Upper lobe of left lung (tissue), 6 donors: ENCODE results near the gene OR4F6. TPM values are rescaled to one million over a fixed set of nuclear protein-coding genes. Genes with fewer than 3 reads are reported as not detected.
"Not testable (repeated sequence)": the region's sequence is repeated elsewhere in the genome, so short reads cannot be mapped to it uniquely, and the experiment has no call there.

Experiments used
- ATAC-seq, 2 donors: fragments of 200-7000 bp; cut with Tn5 transposase; one replicate each; pipeline ENCODE4 v1.9.1; 2022; ENCODE audit warnings: mild to moderate bottlenecking in 2 of 2, moderate library complexity in 2 of 2; ENCODE audit not compliant: low FRiP score in 2 of 2
- DNase-seq, 2 donors: peaks; one replicate each; pipeline ENCODE4 v3.0.0-alpha.2; 2019 to 2020
- H3K27ac ChIP-seq, 4 donors: fragments of 200-600 bp; sonication (generic); one replicate each; pipeline ENCODE4 v1.5.1; 2016 to 2019
- H3K27me3 ChIP-seq, 4 donors: fragments of 200-600 bp; sonication (generic); one replicate each; pipeline ENCODE4 v1.5.1; 2017 to 2019
- H3K36me3 ChIP-seq, 4 donors: fragments of 200-600 bp; sonication (generic); one replicate each; pipeline ENCODE4 v1.5.1; 2016 to 2019
- H3K4me1 ChIP-seq, 4 donors: fragments of 200-600 bp; sonication (generic); one replicate each; pipeline ENCODE4 v1.5.1; 2018 to 2019
- H3K4me3 ChIP-seq, 4 donors: fragments of 200-600 bp; sonication (generic); one replicate each; pipeline ENCODE4 v1.5.1; 2017 to 2019; ENCODE audit warnings: mild to moderate bottlenecking in 2 of 4, moderate library complexity in 1 of 4
- H3K9me3 ChIP-seq, 4 donors: fragments of 200-600 bp; sonication (generic); one replicate each; pipeline ENCODE4 v1.5.1; 2018 to 2019
- EP300 ChIP-seq, 4 donors: sonication (generic); formaldehyde crosslinking; IDR thresholded peaks; one replicate each; pipeline ENCODE4 v1.5.1; 2017; ENCODE audit warnings: antibody characterized with exemption in 4 of 4, control low read depth in 2 of 4
- POLR2A ChIP-seq, 4 donors: fragments of 450-650 bp; IDR thresholded peaks; one replicate each; pipeline ENCODE4 v1.5.1; 2016 to 2017; ENCODE audit warnings: antibody characterized with exemption in 4 of 4, mild to moderate bottlenecking in 2 of 4
- POLR2AphosphoS5 ChIP-seq, 2 donors: sonication (generic); formaldehyde crosslinking; IDR thresholded peaks; one replicate each; pipeline ENCODE4 v1.5.1; 2017; ENCODE audit warnings: antibody characterized with exemption in 2 of 2
- WGBS, 2 donors: methylation state at CpG; one replicate each; pipeline ENCODE4 v1.1.5; 2017 to 2018; 5-methylcytosine and 5-hydroxymethylcytosine counted together
- total RNA-seq, 6 donors: library from RNA; depleted of rRNA in 4 of 6; stranded (reverse); fragments of >200 nt in 4 of 6; gene quantifications; one replicate each; pipeline versions ENCODE4 v1.1.0 to v1.2.1, GENCODE V29; 2016 to 2021
- TF ChIP-seq, protein P1 (sequence below), 6 experiments: fragments of 450-650 bp in 4 of 6; fragments of 200-600 bp in 2 of 6; sonication (generic) in 2 of 6; IDR thresholded peaks; one replicate each; pipeline ENCODE4 v1.5.1; 2016 to 2019; ENCODE audit warnings: antibody characterized with exemption in 6 of 6
- donor health status: DM: no; HTN: no; CAD: no; lungs with moderate emphysema.
- donor health status: DM: no; HTN: yes; CAD: no; lungs with severe emphysema.

The OR4F6 gene
- not detected for total RNA-seq

- no peak within 1 kb of the TSS for H3K4me3 ChIP-seq
- H3K9me3 ChIP-seq, result no peaks in the 10 kb centered on the region
- H3K4me1 ChIP-seq, result no peaks in the 10 kb centered on the region
- TF ChIP-seq EP300 (IDR thresholded peaks at IDR 0.05), result no peak
- H3K36me3 ChIP-seq, result no peaks in the 10 kb centered on the region
- 77 to 90% methylated on average over 2 of the region's 2 CpGs for WGBS, 2 donors
- no peak within 1 kb of the TSS for H3K27ac ChIP-seq
- no peak for DNase-seq
- no peaks in the 10 kb centered on the region for H3K27me3 ChIP-seq
- ATAC-seq, result no peak
These were observed at the start of gene OR4F6 for GRCh38 chr15:101803209-101803608. Gene OR4F6, plus strand, starts transcription at chr15:101803509. Its CDS starts 2,211 bp downstream, at chr15:101805720.

- H3K9me3 ChIP-seq, H3K27me3 ChIP-seq, H3K4me1 ChIP-seq, ATAC-seq, H3K27ac ChIP-seq, H3K36me3 ChIP-seq, H3K4me3 ChIP-seq: not testable (repeated sequence)
- DNase-seq, result peak in 1 of 2 donors; percentile 67
- 91% methylated on average over 20 of the region's 23 CpGs for WGBS, 2 donors
These were observed 38.5 kb upstream of the OR4F6 start for GRCh38 chr15:101764669-101765339.

GRCh38 chr15:101765340-101765671 lies 38.0 kb upstream of the OR4F6 start:
- not testable (repeated sequence) for H3K27ac ChIP-seq, H3K4me3 ChIP-seq, H3K27me3 ChIP-seq, H3K4me1 ChIP-seq, H3K36me3 ChIP-seq, ATAC-seq, H3K9me3 ChIP-seq
- WGBS, 2 donors, result 87 to 90% methylated on average over 7 of the region's 7 CpGs
- peak in 1 of 2 donors; percentile 31 for DNase-seq

GRCh38 chr15:101765772-101766456 lies 37.4 kb upstream of the OR4F6 start:
- Histone ChIP-seq H3K27me3 (no peaks in the 10 kb centered on the region), H3K9me3 (no peaks in the 10 kb centered on the region), H3K27ac (no peak overlapping the region), H3K36me3 (no peaks in the 10 kb centered on the region), H3K4me1 (no peaks in the 10 kb centered on the region), H3K4me3 (no peak overlapping the region)
- ATAC-seq, result peak in 1 of 2 donors; percentile 59
- peak in 1 of 2 donors; percentile 28 for DNase-seq
- TF ChIP-seq, protein P1, sequence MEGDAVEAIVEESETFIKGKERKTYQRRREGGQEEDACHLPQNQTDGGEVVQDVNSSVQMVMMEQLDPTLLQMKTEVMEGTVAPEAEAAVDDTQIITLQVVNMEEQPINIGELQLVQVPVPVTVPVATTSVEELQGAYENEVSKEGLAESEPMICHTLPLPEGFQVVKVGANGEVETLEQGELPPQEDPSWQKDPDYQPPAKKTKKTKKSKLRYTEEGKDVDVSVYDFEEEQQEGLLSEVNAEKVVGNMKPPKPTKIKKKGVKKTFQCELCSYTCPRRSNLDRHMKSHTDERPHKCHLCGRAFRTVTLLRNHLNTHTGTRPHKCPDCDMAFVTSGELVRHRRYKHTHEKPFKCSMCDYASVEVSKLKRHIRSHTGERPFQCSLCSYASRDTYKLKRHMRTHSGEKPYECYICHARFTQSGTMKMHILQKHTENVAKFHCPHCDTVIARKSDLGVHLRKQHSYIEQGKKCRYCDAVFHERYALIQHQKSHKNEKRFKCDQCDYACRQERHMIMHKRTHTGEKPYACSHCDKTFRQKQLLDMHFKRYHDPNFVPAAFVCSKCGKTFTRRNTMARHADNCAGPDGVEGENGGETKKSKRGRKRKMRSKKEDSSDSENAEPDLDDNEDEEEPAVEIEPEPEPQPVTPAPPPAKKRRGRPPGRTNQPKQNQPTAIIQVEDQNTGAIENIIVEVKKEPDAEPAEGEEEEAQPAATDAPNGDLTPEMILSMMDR (IDR thresholded peaks at IDR 0.05), result no peak
- TF ChIP-seq POLR2A (IDR thresholded peaks at IDR 0.05) (no peak), EP300 (IDR thresholded peaks at IDR 0.05) (no peak), POLR2AphosphoS5 (IDR thresholded peaks at IDR 0.05) (no peak)
- WGBS, 2 donors, result 89 to 90% methylated on average over 15 of the region's 15 CpGs

- H3K36me3 ChIP-seq, H3K27me3 ChIP-seq, ATAC-seq, H3K4me1 ChIP-seq, H3K9me3 ChIP-seq, H3K27ac ChIP-seq, H3K4me3 ChIP-seq: not testable (repeated sequence)
- 90 to 100% methylated on average over 2 to 4 of the region's 11 CpGs for WGBS, 2 donors
- DNase-seq, result peak in 1 of 2 donors; percentile 31
- TF ChIP-seq, protein P1 (IDR thresholded peaks at IDR 0.05), result peak in 2 of 6 experiments; percentile 14 to 32
These were observed 36.1 kb upstream of the OR4F6 start for GRCh38 chr15:101767083-101767640.

- no peaks in the 10 kb centered on the region for H3K4me1 ChIP-seq
- H3K9me3 ChIP-seq, result no peaks in the 10 kb centered on the region
- no peaks in the 10 kb centered on the region for H3K27me3 ChIP-seq
- TF ChIP-seq, protein P1 (IDR thresholded peaks at IDR 0.05), result no peak
- TF ChIP-seq POLR2AphosphoS5 (IDR thresholded peaks at IDR 0.05), result no peak
- no peak for TF ChIP-seq EP300 (IDR thresholded peaks at IDR 0.05)
- TF ChIP-seq POLR2A (IDR thresholded peaks at IDR 0.05), result no peak
- H3K36me3 ChIP-seq, result peaks cover 0 to 6% (median 0%) of the 10 kb centered on the region in 4 donors
- no peak overlapping the region for H3K27ac ChIP-seq
- 85 to 92% methylated on average over 6 to 8 of the region's 8 CpGs for WGBS, 2 donors
- DNase-seq (peak in 1 of 2 donors; percentile 40), ATAC-seq (no peak)
- no peak overlapping the region for H3K4me3 ChIP-seq
These were observed 30.4 kb upstream of the OR4F6 start for GRCh38 chr15:101772921-101773320.
